Sigmoid colon (tissue), 7 donors: ENCODE results near the gene CPVL. TPM values are rescaled to one million over a fixed set of nuclear protein-coding genes. Genes with fewer than 3 reads are reported as not detected.
A peak's percentile ranks its signal among the peaks of the same experiment; 100 is the strongest.

Source experiments
- DNase-seq: peaks from one replicate; pipeline ENCODE4 v3.0.0-alpha.2; 2019
- H3K27ac ChIP-seq, 4 donors: fragments of 200-600 bp; sonication (generic); one replicate each; pipeline ENCODE4 v1.5.1; 2016 to 2019; ENCODE audit warnings: mild to moderate bottlenecking in 1 of 4
- H3K27me3 ChIP-seq, 3 donors: fragments of 200-600 bp; sonication (generic); one replicate each; pipeline ENCODE4 v1.5.1; 2019; ENCODE audit warnings: mild to moderate bottlenecking in 1 of 3
- H3K36me3 ChIP-seq, 4 donors: fragments of 200-600 bp; sonication (generic); one replicate each; pipeline ENCODE4 v1.5.1; 2016 to 2019
- H3K4me1 ChIP-seq, 4 donors: fragments of 200-600 bp; sonication (generic); one replicate each; pipeline ENCODE4 v1.5.1; 2017 to 2019
- H3K4me3 ChIP-seq, 4 donors: fragments of 200-600 bp; sonication (generic); one replicate each; pipeline ENCODE4 v1.5.1; 2017 to 2019; ENCODE audit warnings: mild to moderate bottlenecking in 2 of 4, moderate library complexity in 1 of 4
- H3K9me3 ChIP-seq, 4 donors: fragments of 200-600 bp in 3 of 4; sonication (generic) in 3 of 4; one replicate each; pipeline versions ENCODE4 v1.5.1 to v1.6.1; 2013 to 2019
- CTCF ChIP-seq, 4 experiments: fragments of 450-650 bp in 3 of 4; fragments of 200-600 bp in 1 of 4; IDR thresholded peaks; one replicate each; pipeline ENCODE4 v1.5.1; 2016 to 2019; ENCODE audit warnings: antibody characterized with exemption in 4 of 4, mild to moderate bottlenecking in 3 of 4, moderate library complexity in 2 of 4
- EP300 ChIP-seq, 4 donors: sonication (generic); formaldehyde crosslinking; IDR thresholded peaks; one replicate each; pipeline ENCODE4 v1.6.1; 2017; ENCODE audit warnings: antibody characterized with exemption in 4 of 4
- POLR2A ChIP-seq, 2 donors: fragments of 450-650 bp; IDR thresholded peaks; one replicate each; pipeline ENCODE4 v1.6.1; 2016; ENCODE audit warnings: antibody characterized with exemption in 2 of 2, mild to moderate bottlenecking in 2 of 2, moderate library complexity in 2 of 2
- POLR2AphosphoS5 ChIP-seq, 4 donors: sonication (generic); formaldehyde crosslinking; IDR thresholded peaks; one replicate each; pipeline ENCODE4 v1.6.1; 2017; ENCODE audit warnings: antibody characterized with exemption in 4 of 4
- WGBS, 2 donors: extraction: QIAGEN DNeasy Blood & Tissue Kit; methylation state at CpG; one replicate each; pipeline ENCODE4 v1.1.7; 2013; 5-methylcytosine and 5-hydroxymethylcytosine counted together
- intact Hi-C: fragments of 100-400 bp; cut with DNase I; formaldehyde crosslinking; loops from one replicate; pipeline ENCODE4 v1.15.1; 2023
- polyA plus RNA-seq, 3 donors: library from polyadenylated mRNA; stranded (reverse); fragments of 200-250 nt; gene quantifications; one replicate each; pipeline ENCODE4 v1.2.3, GENCODE V29; 2013
- total RNA-seq, 4 donors: library from RNA; depleted of rRNA; stranded (reverse); fragments of >200 nt; gene quantifications; one replicate each; pipeline ENCODE4 v1.1.0, GENCODE V29; 2016
- donor health status: healthy with polysubstance abuse.
- donor health status: Bipolar disorder and iron deficiency.
- donor health status: healthy.

CPVL gene
- total and polyA plus RNA-seq, 7 donors: 5.4 to 38.8 (median 20.0) TPM

GRCh38 chr7:29122081-29122480 is 24.3 kb downstream of the CPVL start:
- DNase-seq: no peak
- Histone ChIP-seq H3K27ac (no peak overlapping the region), H3K36me3 (no peaks in the 10 kb centered on the region), H3K9me3 (no peaks in the 10 kb centered on the region), H3K4me1 (no peaks in the 10 kb centered on the region), H3K27me3 (no peaks in the 10 kb centered on the region), H3K4me3 (no peak overlapping the region)
- TF ChIP-seq POLR2AphosphoS5 (IDR thresholded peaks at IDR 0.05) (no peak), EP300 (IDR thresholded peaks at IDR 0.05) (no peak), POLR2A (IDR thresholded peaks at IDR 0.05) (no peak), CTCF (IDR thresholded peaks at IDR 0.05) (no peak)
- 66 to 79% methylated on average over 5 of the region's 5 CpGs for WGBS, 2 donors
- intact Hi-C loops: no loop called here

- intact Hi-C loops: no loop called here
- Histone ChIP-seq H3K4me1 (no peaks in the 10 kb centered on the region), H3K27me3 (no peaks in the 10 kb centered on the region), H3K4me3 (no peak overlapping the region), H3K36me3 (no peaks in the 10 kb centered on the region), H3K27ac (no peak overlapping the region), H3K9me3 (no peaks in the 10 kb centered on the region)
- no peak for DNase-seq
- WGBS, 2 donors: 71 to 93% methylated on average over 2 of the region's 2 CpGs
- no peak for TF ChIP-seq POLR2A (IDR thresholded peaks at IDR 0.05)
- no peak for TF ChIP-seq EP300 (IDR thresholded peaks at IDR 0.05)
- no peak for TF ChIP-seq POLR2AphosphoS5 (IDR thresholded peaks at IDR 0.05)
- no peak for TF ChIP-seq CTCF (IDR thresholded peaks at IDR 0.05)
These were observed 25.4 kb downstream of the CPVL start for GRCh38 chr7:29120955-29121354.

DNA sequence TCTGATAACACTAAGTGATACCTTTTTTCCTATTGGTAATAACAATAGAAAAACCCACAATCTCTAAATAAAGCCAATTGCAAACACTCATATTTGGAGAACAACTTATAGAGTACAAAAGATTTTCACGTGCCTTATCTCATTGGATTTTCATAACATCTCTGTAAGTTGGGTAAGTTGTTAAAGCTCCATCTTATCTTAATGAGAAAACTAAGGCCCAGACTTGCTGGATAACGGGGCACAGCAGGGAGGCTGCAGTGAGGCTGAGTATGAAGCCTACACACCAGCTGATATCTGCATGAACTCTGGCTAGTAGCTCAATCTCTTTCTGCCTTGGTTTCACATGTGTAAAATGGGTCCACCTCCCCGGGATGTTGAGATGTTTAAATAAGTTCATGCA is 26.8 kb downstream of the CPVL start:
- no peaks in the 10 kb centered on the region for H3K36me3 ChIP-seq
- H3K27ac ChIP-seq: no peak overlapping the region
- no peak for TF ChIP-seq POLR2A (IDR thresholded peaks at IDR 0.05)
- intact Hi-C loops: no loop called here
- H3K4me1 ChIP-seq: no peaks in the 10 kb centered on the region
- H3K27me3 ChIP-seq: no peaks in the 10 kb centered on the region
- WGBS, 2 donors: 82 to 90% methylated on average over 3 of the region's 3 CpGs
- H3K4me3 ChIP-seq: no peak overlapping the region
- no peak for DNase-seq
- H3K9me3 ChIP-seq: no peaks in the 10 kb centered on the region

- Histone ChIP-seq H3K27ac (peak overlapping the region in 1 of 4 donors; percentile 21), H3K9me3 (no peaks in the 10 kb centered on the region), H3K4me3 (no peak overlapping the region), H3K36me3 (no peaks in the 10 kb centered on the region), H3K27me3 (no peaks in the 10 kb centered on the region), H3K4me1 (no peaks in the 10 kb centered on the region)
- TF ChIP-seq CTCF (IDR thresholded peaks at IDR 0.05) (no peak), POLR2A (IDR thresholded peaks at IDR 0.05) (no peak), POLR2AphosphoS5 (IDR thresholded peaks at IDR 0.05) (no peak), EP300 (IDR thresholded peaks at IDR 0.05) (no peak)
- DNase-seq: no peak
- intact Hi-C loops: no loop called here
- 65 to 69% methylated on average over 5 of the region's 5 CpGs for WGBS, 2 donors
These were observed 29.8 kb downstream of the CPVL start for GRCh38 chr7:29116361-29117200.

- intact Hi-C loops: no loop called here
- no peaks in the 10 kb centered on the region for H3K27me3 ChIP-seq
- H3K4me3 ChIP-seq: no peak overlapping the region
- no peaks in the 10 kb centered on the region for H3K36me3 ChIP-seq
- no peaks in the 10 kb centered on the region for H3K9me3 ChIP-seq
- no peak for DNase-seq
- TF ChIP-seq POLR2A (IDR thresholded peaks at IDR 0.05) (no peak), POLR2AphosphoS5 (IDR thresholded peaks at IDR 0.05) (no peak), EP300 (IDR thresholded peaks at IDR 0.05) (no peak), CTCF (IDR thresholded peaks at IDR 0.05) (no peak)
- no peaks in the 10 kb centered on the region for H3K4me1 ChIP-seq
- 92 to 94% methylated on average over 1 of the region's 1 CpG for WGBS, 2 donors
- H3K27ac ChIP-seq: peak overlapping the region in 1 of 4 donors; percentile 21
These were observed 30.6 kb downstream of the CPVL start for GRCh38 chr7:29115753-29116152.
